IPS-15b (cell line): ENCODE measurements around the gene GPR146.
"Not testable (repeated sequence)": the region's sequence is repeated elsewhere in the genome, so short reads cannot be mapped to it uniquely, and the experiment has no call there.

Experiments
- H3K27me3 ChIP-seq: one replicate; pipeline ENCODE4 v1.6.1; 2013; ENCODE audit warnings: low read length; ENCODE audit not compliant: control insufficient read depth, insufficient read depth
- H3K36me3 ChIP-seq: one replicate; pipeline ENCODE4 v1.6.1; 2013; ENCODE audit warnings: low read length; ENCODE audit not compliant: control insufficient read depth, insufficient read depth
- H3K4me1 ChIP-seq: one replicate; pipeline ENCODE4 v1.6.1; 2013; ENCODE audit warnings: mild to moderate bottlenecking, low read length; ENCODE audit not compliant: control insufficient read depth, insufficient read depth
- H3K4me3 ChIP-seq: one replicate; pipeline ENCODE4 v1.5.1; 2013; ENCODE audit warnings: low read depth, low read length
- H3K9ac ChIP-seq: one replicate; pipeline ENCODE4 v1.6.1; 2013; ENCODE audit warnings: low read depth, mild to moderate bottlenecking, low read length
- H3K9me3 ChIP-seq: one replicate; pipeline ENCODE4 v1.6.1; 2013; ENCODE audit warnings: mild to moderate bottlenecking, low read length; ENCODE audit not compliant: control insufficient read depth, insufficient read depth

Gene GPR146

DNA sequence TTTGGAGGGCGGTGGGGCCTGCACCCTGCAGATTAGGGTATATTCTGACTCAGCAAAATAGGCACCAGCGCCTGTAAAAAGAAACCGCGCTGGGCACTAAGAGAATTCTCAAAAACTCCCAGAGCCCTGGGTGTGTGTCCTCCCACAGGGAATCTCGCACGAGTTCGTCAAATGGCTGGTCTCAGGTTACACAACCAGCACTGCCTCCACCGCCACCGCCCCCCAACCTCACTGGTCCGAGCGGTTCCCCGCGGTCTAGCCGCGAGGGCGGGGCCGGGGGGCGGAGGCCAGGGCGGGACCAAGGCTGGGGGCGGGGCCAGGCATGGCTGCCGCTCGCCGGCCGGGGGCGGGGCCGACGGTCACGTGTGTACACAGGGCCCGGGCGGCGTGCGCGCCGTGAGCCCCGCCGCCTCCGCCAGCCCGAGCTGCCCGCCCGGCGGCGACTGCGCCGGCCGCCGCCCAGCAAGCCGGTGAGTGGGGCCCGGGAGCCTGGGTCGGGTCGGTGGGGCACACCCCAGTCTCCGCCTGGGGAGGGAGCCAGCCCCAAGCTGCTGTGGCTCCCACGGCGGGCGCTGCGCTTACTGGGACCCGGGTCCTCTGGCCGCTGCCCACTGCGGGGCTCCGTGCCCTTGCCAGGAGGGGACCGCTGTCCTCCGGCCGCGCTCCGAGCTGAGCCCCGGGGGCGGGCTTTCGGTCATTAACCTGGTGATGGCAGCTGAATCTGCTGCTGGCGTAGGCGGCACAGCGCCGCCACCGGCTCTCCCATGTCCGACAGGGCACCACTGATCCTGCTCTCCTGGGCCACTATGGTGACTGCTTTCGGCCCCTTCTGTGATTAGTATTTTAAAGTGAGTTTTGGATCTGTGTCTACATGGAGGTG lies at the start of gene GPR146:
Gene GPR146 (plus strand): TSS at position 358 of the 880 bp plus-strand sequence. CDS start 12,970 bp downstream, outside the sequence.
- no peaks in the 10 kb centered on the region for H3K9me3 ChIP-seq
- no peaks in the 10 kb centered on the region for H3K27me3 ChIP-seq
- H3K9ac ChIP-seq: peak within 1 kb of the TSS; percentile 65
- peak within 1 kb of the TSS; percentile 45 for H3K4me3 ChIP-seq
- no peaks in the 10 kb centered on the region for H3K4me1 ChIP-seq
- H3K36me3 ChIP-seq: peaks cover 3% of the 10 kb centered on the region

DNA sequence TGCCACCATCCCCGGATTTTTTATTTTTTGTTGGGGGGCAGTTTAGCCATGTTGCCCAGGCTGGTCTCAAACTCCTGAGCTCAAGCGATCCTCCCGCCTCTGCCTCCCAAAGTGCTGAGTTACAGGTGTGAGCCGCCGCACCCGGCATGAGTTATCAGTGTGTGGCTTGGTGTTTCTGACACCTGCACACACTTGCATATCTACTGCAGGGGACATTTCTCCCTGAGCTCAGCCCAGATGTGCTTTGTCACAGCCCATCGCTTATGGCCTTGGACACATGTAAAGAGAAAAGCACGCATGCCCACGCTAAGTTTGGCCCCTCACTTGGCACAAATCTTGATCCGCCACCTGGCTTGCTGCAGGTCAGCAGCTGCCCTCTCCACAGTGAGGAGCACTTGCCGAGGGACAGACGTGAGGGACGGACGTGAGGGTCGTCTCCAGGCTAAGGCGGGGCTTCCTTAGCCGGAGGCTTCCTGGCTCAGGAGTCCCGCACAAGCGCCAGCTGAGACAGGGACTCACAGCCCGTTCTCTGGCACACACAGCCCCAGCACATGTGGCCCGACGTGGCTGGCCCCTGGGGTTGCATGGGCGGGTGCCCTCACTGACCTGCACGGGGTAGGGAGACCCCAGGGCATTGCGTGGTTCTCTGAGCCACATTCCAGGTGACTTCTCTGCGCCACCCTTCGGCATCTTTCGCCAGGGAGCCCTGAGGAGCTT lies 49.6 kb upstream of the GPR146 start:
- H3K4me3 ChIP-seq: no peak overlapping the region
- no peaks in the 10 kb centered on the region for H3K4me1 ChIP-seq
- no peaks in the 10 kb centered on the region for H3K9me3 ChIP-seq
- peaks cover 12% of the 10 kb centered on the region for H3K36me3 ChIP-seq
- H3K9ac ChIP-seq: peak overlapping the region; percentile 24
- H3K27me3 ChIP-seq: no peaks in the 10 kb centered on the region

DNA sequence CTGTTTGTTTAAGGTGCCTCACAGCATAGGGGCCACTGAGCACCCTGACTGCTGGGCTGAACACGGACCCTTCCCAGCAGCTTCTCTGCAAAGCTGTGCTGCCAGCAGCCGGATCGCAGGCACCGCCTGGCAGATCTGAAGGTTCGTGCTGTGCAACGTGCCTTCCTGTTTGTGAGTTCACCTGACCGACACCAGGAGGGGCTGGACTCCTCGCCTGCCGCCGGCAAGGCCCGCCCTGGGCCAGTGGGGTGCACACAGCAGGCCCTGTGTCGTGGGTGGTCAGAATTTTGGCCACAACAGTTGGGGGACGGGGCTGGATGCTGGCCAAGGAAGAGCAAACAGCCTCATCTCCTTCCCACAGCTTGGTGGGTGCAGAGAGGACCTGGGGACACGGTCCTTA lies 48.8 kb upstream of the GPR146 start:
- H3K4me3 ChIP-seq: no peak overlapping the region
- peaks cover 12% of the 10 kb centered on the region for H3K36me3 ChIP-seq
- peak overlapping the region; percentile 24 for H3K9ac ChIP-seq
- H3K9me3 ChIP-seq: no peaks in the 10 kb centered on the region
- H3K27me3 ChIP-seq: no peaks in the 10 kb centered on the region
- no peaks in the 10 kb centered on the region for H3K4me1 ChIP-seq

- Histone ChIP-seq H3K27me3 (no peaks in the 10 kb centered on the region), H3K36me3 (peaks cover 12% of the 10 kb centered on the region), H3K9ac (no peak overlapping the region), H3K4me3 (no peak overlapping the region), H3K9me3 (no peaks in the 10 kb centered on the region), H3K4me1 (no peaks in the 10 kb centered on the region)
These were observed 48.1 kb upstream of the GPR146 start for GRCh38 chr7:996079-996872.

- Histone ChIP-seq H3K27me3 (no peaks in the 10 kb centered on the region), H3K36me3 (peaks cover 12% of the 10 kb centered on the region), H3K9me3 (no peaks in the 10 kb centered on the region), H3K4me1 (no peaks in the 10 kb centered on the region), H3K9ac (no peak overlapping the region), H3K4me3 (no peak overlapping the region)
These were observed 46.6 kb upstream of the GPR146 start for GRCh38 chr7:997404-998395.

- H3K27me3 ChIP-seq: no peaks in the 10 kb centered on the region
- H3K36me3 ChIP-seq: peaks cover 16% of the 10 kb centered on the region
- H3K4me3 ChIP-seq: no peak overlapping the region
- H3K9me3 ChIP-seq: no peaks in the 10 kb centered on the region
- no peaks in the 10 kb centered on the region for H3K4me1 ChIP-seq
- no peak overlapping the region for H3K9ac ChIP-seq
These were observed 45.0 kb upstream of the GPR146 start for GRCh38 chr7:999149-999879.

DNA sequence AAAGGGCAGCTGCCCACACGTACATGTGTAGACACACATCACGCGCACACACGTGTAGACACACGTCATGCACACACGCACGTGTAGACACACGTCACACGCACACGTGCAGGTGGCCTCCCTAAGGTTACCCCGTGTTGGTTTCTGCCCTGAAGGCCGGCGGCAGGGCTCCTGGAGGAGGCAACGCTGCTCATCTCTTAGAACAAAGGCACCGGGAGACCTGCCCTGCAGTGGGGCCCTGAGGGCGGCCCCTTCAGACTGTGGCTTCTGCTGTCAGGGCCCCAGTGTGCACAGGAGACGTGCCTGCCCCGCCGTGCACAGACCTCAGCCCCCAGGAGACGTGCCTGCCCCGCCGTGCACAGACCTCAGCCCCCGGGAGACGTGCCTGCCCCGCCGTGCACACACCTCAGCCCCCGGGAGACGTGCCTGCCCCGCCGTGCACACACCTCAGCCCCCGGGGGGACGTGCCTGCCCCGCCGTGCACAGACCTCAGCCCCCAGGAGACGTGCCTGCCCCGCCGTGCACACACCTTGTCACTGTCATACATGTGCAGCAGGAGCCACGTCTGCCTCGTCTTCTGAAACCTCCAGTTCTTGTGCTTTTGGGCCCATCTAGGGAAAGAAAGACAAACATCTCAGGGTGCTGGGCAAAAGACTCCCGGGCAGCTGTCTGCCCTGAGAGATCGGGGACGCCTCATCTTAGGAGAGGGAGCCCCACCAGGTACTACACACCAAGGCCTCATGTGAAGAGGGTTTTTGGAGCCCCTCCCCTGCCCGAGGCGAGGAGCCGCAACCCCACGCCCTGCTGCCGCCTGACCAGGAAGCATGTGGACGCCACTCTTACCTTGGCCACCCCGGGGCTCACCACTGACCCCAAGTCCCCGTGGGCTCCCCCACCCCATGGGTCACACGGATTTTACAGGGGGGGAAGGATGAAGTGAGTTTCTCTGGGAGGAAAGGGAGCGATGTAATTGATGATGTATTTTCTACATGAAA lies 44.1 kb upstream of the GPR146 start:
- H3K4me1 ChIP-seq: no peaks in the 10 kb centered on the region

GRCh38 chr7:1001069-1001770 lies 43.1 kb upstream of the GPR146 start:
- H3K4me3 ChIP-seq, H3K9ac ChIP-seq, H3K9me3 ChIP-seq, H3K4me1 ChIP-seq, H3K27me3 ChIP-seq: not testable (repeated sequence)
- peaks cover 12% of the 10 kb centered on the region for H3K36me3 ChIP-seq

More for the DNA sequence above, 44.1 kb upstream of the GPR146 start:
- Histone ChIP-seq H3K27me3 (no peaks in the 10 kb centered on the region), H3K9ac (no peak overlapping the region), H3K9me3 (no peaks in the 10 kb centered on the region), H3K4me3 (no peak overlapping the region), H3K36me3 (peaks cover 17% of the 10 kb centered on the region)

GRCh38 chr7:1002026-1002425 lies 42.3 kb upstream of the GPR146 start:
- not testable (repeated sequence) for H3K4me3 ChIP-seq, H3K27me3 ChIP-seq, H3K9ac ChIP-seq, H3K4me1 ChIP-seq, H3K9me3 ChIP-seq, H3K36me3 ChIP-seq
